NCI-H2107 treated with DMSO at 0.1 percent for 48 hours (cell line): ENCODE measurements around the gene TNFRSF25.

Source experiments
- DNase-seq: peaks from one replicate; lab custom pipeline; 2025; ENCODE audit not compliant: unreplicated experiment; lab: John Stamatoyannopoulos, UW

TNFRSF25 gene

GRCh38 chr1:6419804-6420453 is 46.0 kb downstream of the TNFRSF25 start, which contains the start of gene HES2:
Gene HES2 (minus strand): TSS chr1:6419919. CDS start chr1:6419820, 99 bp downstream.
- no peak for DNase-seq

GRCh38 chr1:6419397-6419803 is 46.6 kb downstream of the TNFRSF25 start:
- DNase-seq, result no peak

GRCh38 chr1:6418668-6419396 is 47.1 kb downstream of the TNFRSF25 start:
- DNase-seq, result no peak

GRCh38 chr1:6417961-6418667 is 47.9 kb downstream of the TNFRSF25 start:
- DNase-seq, result no peak

- DNase-seq, result no peak
Measured at GRCh38 chr1:6416906-6417305, 49.1 kb downstream of the TNFRSF25 start.

- DNase-seq, result no peak
Measured at GRCh38 chr1:6416295-6416656, 49.7 kb downstream of the TNFRSF25 start.

- no peak for DNase-seq
Measured at GRCh38 chr1:6414881-6415626, 50.9 kb downstream of the TNFRSF25 start.

- DNase-seq, result no peak
Measured at GRCh38 chr1:6414443-6414844, 51.5 kb downstream of the TNFRSF25 start.

GRCh38 chr1:6412896-6413295 is 53.1 kb downstream of the TNFRSF25 start:
- no peak for DNase-seq
